Stimulated activated CD4-positive, alpha-beta T cell treated with anti-CD3 and anti-CD28 coated beads, Interleukin-4, amount 100 ng/mL, for 1 hour (primary cell): Measurements from ENCODE around the gene ST6GALNAC2.
"Not testable (repeated sequence)": the region's sequence is repeated elsewhere in the genome, so short reads cannot be mapped to it uniquely, and the experiment has no call there.

Experiments used
- DNase-seq: peaks from one replicate; pipeline ENCODE4 v3.0.0-alpha.2; 2020

The ST6GALNAC2 gene

GRCh38 chr17:76585649-76586593 is at the start of gene ST6GALNAC2:
Gene ST6GALNAC2 (minus strand): TSS chr17:76585860. CDS start chr17:76585808, 52 bp downstream.
- peak; percentile 39 for DNase-seq

- DNase-seq: no peak
Observed at GRCh38 chr17:76635039-76635438, 49.4 kb upstream of the ST6GALNAC2 start.

- no peak for DNase-seq
Observed at GRCh38 chr17:76633628-76634328, 48.1 kb upstream of the ST6GALNAC2 start.

- DNase-seq: no peak
Observed at GRCh38 chr17:76631821-76632565, 46.3 kb upstream of the ST6GALNAC2 start.

- DNase-seq: no peak
Observed at GRCh38 chr17:76630151-76630550, 44.5 kb upstream of the ST6GALNAC2 start.

- DNase-seq: no peak
Observed at GRCh38 chr17:76627510-76627909, 41.9 kb upstream of the ST6GALNAC2 start.

GRCh38 chr17:76626442-76626841 is 40.8 kb upstream of the ST6GALNAC2 start:
- DNase-seq: no peak

GRCh38 chr17:76625496-76625895 is 39.8 kb upstream of the ST6GALNAC2 start:
- DNase-seq: no peak

GRCh38 chr17:76623271-76624146 is 37.8 kb upstream of the ST6GALNAC2 start:
- DNase-seq: peak; percentile 80

GRCh38 chr17:76617838-76618237 is 32.2 kb upstream of the ST6GALNAC2 start:
- no peak for DNase-seq

- DNase-seq: no peak
Observed at GRCh38 chr17:76614912-76615617, 29.4 kb upstream of the ST6GALNAC2 start.

GRCh38 chr17:76614064-76614759 is 28.6 kb upstream of the ST6GALNAC2 start:
- DNase-seq: not testable (repeated sequence)

- no peak for DNase-seq
Observed at GRCh38 chr17:76612977-76613851, 27.6 kb upstream of the ST6GALNAC2 start.

- no peak for DNase-seq
Observed at GRCh38 chr17:76612465-76612864, 26.8 kb upstream of the ST6GALNAC2 start.

GRCh38 chr17:76611758-76612157 is 26.1 kb upstream of the ST6GALNAC2 start:
- no peak for DNase-seq

- DNase-seq: not testable (repeated sequence)
Observed at GRCh38 chr17:76611080-76611749, 25.6 kb upstream of the ST6GALNAC2 start.

GRCh38 chr17:76606685-76607084 is 21.0 kb upstream of the ST6GALNAC2 start:
- DNase-seq: not testable (repeated sequence)

GRCh38 chr17:76601065-76601464 is 15.4 kb upstream of the ST6GALNAC2 start:
- DNase-seq: no peak
